ENCODE measurements around the gene DDX3Y. TPM values are rescaled to one million over a fixed set of nuclear protein-coding genes. Genes with fewer than 3 reads are reported as not detected.

DDX3Y gene
- total RNA-seq, 2 experiments from 2014 or later, result 91.5 to 92.7 TPM

Other genes with a start within 250 kb of the DDX3Y start
- 10 to 100 TPM; 12.7 to 14.6 TPM for gene USP9Y, start 203.6 kb upstream of the DDX3Y start, total RNA-seq